Measurements from ENCODE around the gene GTPBP2.

The GTPBP2 gene

GRCh38 chr6:43610431-43610830 lies 18.6 kb downstream of the GTPBP2 start (continued):
- TF ChIP-seq ZNF701 (tag by site-specific recombination; IDR thresholded peaks at IDR 0.05), result no peak
- TF ChIP-seq ZNF571 (tag by site-specific recombination; IDR thresholded peaks at IDR 0.05), result no peak
- no peak for TF ChIP-seq ZNF138 (tag by site-specific recombination; IDR thresholded peaks at IDR 0.05; ENCODE audit: borderline replicate concordance)
- no peak for TF ChIP-seq ZNF843 (tag by site-specific recombination; IDR thresholded peaks at IDR 0.05)

- TF ChIP-seq ZNF561 (tag by site-specific recombination; IDR thresholded peaks at IDR 0.05; ENCODE audit: borderline replicate concordance) (no peak), KLF8 (tag by site-specific recombination; IDR thresholded peaks at IDR 0.05) (no peak), ZNF785 (tag by site-specific recombination; IDR thresholded peaks at IDR 0.05) (no peak), OSR2 (tag by site-specific recombination; IDR thresholded peaks at IDR 0.05) (no peak), EGR2 (tag by site-specific recombination; IDR thresholded peaks at IDR 0.05; ENCODE audit: low read depth) (no peak), MEIS1 (CRISPR knock-in tag; IDR thresholded peaks at IDR 0.05; ENCODE audit: borderline replicate concordance) (no peak), ZNF48 (tag by site-specific recombination; IDR thresholded peaks at IDR 0.05) (no peak), ZIC2 (tag by site-specific recombination; IDR thresholded peaks at IDR 0.05) (no peak), ZNF571 (tag by site-specific recombination; IDR thresholded peaks at IDR 0.05) (no peak), ZNF544 (tag by site-specific recombination; IDR thresholded peaks at IDR 0.05) (no peak), ZNF529 (tag by site-specific recombination; IDR thresholded peaks at IDR 0.05; ENCODE audit: insufficient replicate concordance) (no peak), ZNF302 (tag by site-specific recombination; IDR thresholded peaks at IDR 0.05; ENCODE audit: low read depth) (no peak), ZNF2 (tag by site-specific recombination; IDR thresholded peaks at IDR 0.05) (no peak), ZNF549 (tag by site-specific recombination; IDR thresholded peaks at IDR 0.05) (no peak), ZBTB10 (tag by site-specific recombination; IDR thresholded peaks at IDR 0.05) (no peak), ZNF394 (tag by site-specific recombination; IDR thresholded peaks at IDR 0.05; ENCODE audit: borderline replicate concordance) (no peak), ZNF169 (tag by site-specific recombination; IDR thresholded peaks at IDR 0.05) (no peak), ZBTB20 (tag by site-specific recombination; IDR thresholded peaks at IDR 0.05) (no peak)
- ChIA-PET POLR2A (interaction anchor here (1.9 kb wide), 1 partner anchor 20 kb away, joined by 7 read pairs; the partner anchor contains the start of gene GTPBP2), CTCF (interaction anchor here (0.7 to 6.1 kb wide), 19 partner anchors 9 to 483 kb away, joined by 3 to 63 read pairs (median 5); partner anchors contain the start of gene VEGFA)
- Histone ChIP-seq H3K4me3 (ENCODE audit: low read depth, low read length) (no peak overlapping the region), H3K9me3 (ENCODE audit: control insufficient read depth, insufficient read depth, low read depth, low read length) (no peaks in the 10 kb centered on the region), H3K36me3 (ENCODE audit: control insufficient read depth in 2 of 2, insufficient read depth in 1 of 2, low read length in 2 of 2) (peaks cover 62 to 78% of the 10 kb centered on the region in 2 experiments), H3K4me1 (ENCODE audit: control insufficient read depth, insufficient read depth, low read length) (no peaks in the 10 kb centered on the region), H3K27ac (ENCODE audit: extremely low read depth, low read depth, low read length) (no peak overlapping the region)
These were observed 19.7 kb downstream of the GTPBP2 start for GRCh38 chr6:43609402-43609801.

DNA sequence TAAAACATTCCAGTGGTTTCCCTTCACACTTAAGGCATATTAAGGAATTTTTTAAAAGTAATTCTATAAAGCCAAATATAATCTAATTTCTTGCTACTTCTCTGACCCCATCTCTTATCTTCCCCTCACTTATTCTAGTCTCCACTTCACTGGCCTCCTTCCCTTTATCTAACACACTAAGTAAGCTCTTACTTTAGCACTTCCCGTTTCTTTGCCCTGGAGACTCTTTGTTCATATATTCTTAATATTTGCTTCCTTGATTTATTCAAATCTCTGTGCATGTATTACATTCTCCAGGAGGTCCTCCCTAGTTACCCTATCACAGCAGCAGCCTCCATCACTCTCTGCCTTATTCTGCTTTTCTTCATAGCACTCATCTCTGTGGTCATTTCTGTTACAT lies 20.3 kb downstream of the GTPBP2 start:
- Histone ChIP-seq H3K9me3 (ENCODE audit: control insufficient read depth, insufficient read depth, low read depth, low read length) (no peaks in the 10 kb centered on the region), H3K27ac (ENCODE audit: extremely low read depth, low read depth, low read length) (no peak overlapping the region), H3K36me3 (ENCODE audit: control insufficient read depth in 2 of 2, insufficient read depth in 1 of 2, low read length in 2 of 2) (peaks cover 57 to 78% of the 10 kb centered on the region in 2 experiments), H3K4me3 (ENCODE audit: low read depth, low read length) (no peak overlapping the region), H3K4me1 (ENCODE audit: control insufficient read depth, insufficient read depth, low read length) (no peaks in the 10 kb centered on the region)
- POLR2A ChIA-PET, result interaction anchor here (0.6 to 1.9 kb wide), 4 partner anchors 19 to 34 kb away, joined by 3 to 7 read pairs (median 4); partner anchors contain the start of genes GTPBP2 and MAD2L1BP
- CTCF ChIA-PET, result interaction anchor here (0.6 to 6.1 kb wide), 50 partner anchors 8 to 1076 kb away, joined by 3 to 63 read pairs (median 4); partner anchors contain the start of genes GTPBP2, POLH, VEGFA and XPO5
- TF ChIP-seq ZNF792 (tag by site-specific recombination; IDR thresholded peaks at IDR 0.05) (no peak), ZNF624 (tag by site-specific recombination; IDR thresholded peaks at IDR 0.05) (no peak), ZNF2 (tag by site-specific recombination; IDR thresholded peaks at IDR 0.05) (no peak), ZNF473 (tag by site-specific recombination; IDR thresholded peaks at IDR 0.05) (no peak), ZNF121 (tag by site-specific recombination; IDR thresholded peaks at IDR 0.05) (no peak), ZNF596 (tag by site-specific recombination; IDR thresholded peaks at IDR 0.05) (no peak), ZNF449 (tag by site-specific recombination; IDR thresholded peaks at IDR 0.05) (no peak), CTCF (tag by site-specific recombination; IDR thresholded peaks at IDR 0.05) (no peak), ZNF514 (tag by site-specific recombination; IDR thresholded peaks at IDR 0.05) (no peak), ZNF600 (tag by site-specific recombination; IDR thresholded peaks at IDR 0.05) (no peak)
